Spleen (tissue), 7 donors: Measurements from ENCODE around the gene UPF2.

Experiments used
- POLR2A ChIP-seq, 3 donors: fragments of 450-650 bp; IDR thresholded peaks; one replicate each; pipeline ENCODE4 v1.5.1; 2017; ENCODE audit warnings: antibody characterized with exemption in 3 of 3, mild to moderate bottlenecking in 1 of 3
- TF ChIP-seq, protein P1 (sequence below), 11 experiments: fragments of 200-600 bp in 7 of 11; fragments of 450-650 bp in 4 of 11; sonication (generic) in 4 of 11; IDR thresholded peaks in 8 of 11; conservative IDR thresholded peaks in 3 of 11; 1 replicate in 7 of 11; 2 replicates in 4 of 11; pipeline versions ENCODE4 v1.4.0 to v1.8.0; 2016 to 2021; ENCODE audit warnings: antibody characterized with exemption in 11 of 11, inconsistent platforms in 4 of 11, mild to moderate bottlenecking in 1 of 11
- donor health status: DM: no; HTN: no; CAD: no; lungs with moderate emphysema.
- donor health status: DM: no; HTN: no; CAD: no.
- donor health status: DM: no; HTN: no; CAD: no.

DNA sequence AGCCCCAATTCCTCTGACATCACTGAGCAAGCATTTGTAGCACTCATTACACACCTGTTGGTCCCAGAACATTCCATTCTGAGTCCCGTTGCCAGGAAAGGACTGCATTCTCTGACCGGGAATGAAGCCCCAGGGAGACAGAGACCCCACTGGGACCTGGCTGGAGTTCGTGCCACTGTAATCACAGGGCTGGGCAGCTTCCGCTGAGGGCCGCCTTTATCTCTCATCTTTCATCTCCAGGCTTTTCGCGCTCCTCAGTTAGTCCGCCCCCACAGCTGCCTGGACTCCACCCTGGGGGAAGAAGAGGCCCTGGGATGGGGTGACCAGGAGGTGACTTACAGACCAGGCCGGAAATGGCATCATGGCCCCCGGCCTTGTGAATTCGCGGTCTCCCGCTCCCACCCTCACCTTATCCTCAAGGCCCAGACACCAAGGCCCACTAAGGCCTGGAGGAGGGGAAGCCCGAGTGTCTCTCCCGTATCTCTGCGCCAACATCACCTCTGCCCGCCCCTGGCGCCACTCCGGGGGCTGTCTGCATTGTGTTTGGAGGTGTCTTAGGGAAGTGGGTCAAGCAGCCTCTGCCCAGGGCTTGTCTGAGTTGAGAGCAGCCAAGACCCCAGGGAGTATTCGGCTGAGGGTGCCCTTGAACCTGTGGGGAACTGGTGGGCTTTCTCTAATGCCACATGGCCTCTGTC lies 144.1 kb downstream of the UPF2 start:
- TF ChIP-seq POLR2A (IDR thresholded peaks at IDR 0.05): no peak
- TF ChIP-seq, protein P1, sequence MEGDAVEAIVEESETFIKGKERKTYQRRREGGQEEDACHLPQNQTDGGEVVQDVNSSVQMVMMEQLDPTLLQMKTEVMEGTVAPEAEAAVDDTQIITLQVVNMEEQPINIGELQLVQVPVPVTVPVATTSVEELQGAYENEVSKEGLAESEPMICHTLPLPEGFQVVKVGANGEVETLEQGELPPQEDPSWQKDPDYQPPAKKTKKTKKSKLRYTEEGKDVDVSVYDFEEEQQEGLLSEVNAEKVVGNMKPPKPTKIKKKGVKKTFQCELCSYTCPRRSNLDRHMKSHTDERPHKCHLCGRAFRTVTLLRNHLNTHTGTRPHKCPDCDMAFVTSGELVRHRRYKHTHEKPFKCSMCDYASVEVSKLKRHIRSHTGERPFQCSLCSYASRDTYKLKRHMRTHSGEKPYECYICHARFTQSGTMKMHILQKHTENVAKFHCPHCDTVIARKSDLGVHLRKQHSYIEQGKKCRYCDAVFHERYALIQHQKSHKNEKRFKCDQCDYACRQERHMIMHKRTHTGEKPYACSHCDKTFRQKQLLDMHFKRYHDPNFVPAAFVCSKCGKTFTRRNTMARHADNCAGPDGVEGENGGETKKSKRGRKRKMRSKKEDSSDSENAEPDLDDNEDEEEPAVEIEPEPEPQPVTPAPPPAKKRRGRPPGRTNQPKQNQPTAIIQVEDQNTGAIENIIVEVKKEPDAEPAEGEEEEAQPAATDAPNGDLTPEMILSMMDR (IDR thresholded peaks at IDR 0.05 in 8 of 11, conservative IDR thresholded peaks at IDR 0.05 in 3 of 11): no peak
